OCI-LY1 (cell line): ENCODE data around the gene USP13.

Experiments
- H2AFZ ChIP-seq: fragments of 200-600 bp; sonication (generic), shearing (Covaris generic); 2 replicates; pipeline ENCODE4 v1.6.0; 2014; ENCODE audit warnings: antibody characterized with exemption, mild to moderate bottlenecking, low read length
- H3F3A ChIP-seq: fragments of 200-600 bp; sonication (generic), shearing (Covaris generic); 2 replicates; pipeline ENCODE4 v1.6.0; 2014; ENCODE audit warnings: mild to moderate bottlenecking, antibody characterized with exemption, low read length, moderate library complexity; ENCODE audit not compliant: insufficient read depth
- H3K27ac ChIP-seq: fragments of 200-600 bp; sonication (generic); 2 replicates; pipeline ENCODE4 v1.5.1; 2014; ENCODE audit warnings: low read length, mixed run types, mild to moderate bottlenecking, low read depth; ENCODE audit not compliant: poor library complexity, severe bottlenecking
- H3K27me3 ChIP-seq: fragments of 200-600 bp; sonication (generic); 2 replicates; pipeline ENCODE4 v1.6.0; 2014; ENCODE audit warnings: antibody characterized with exemption, mild to moderate bottlenecking, low read length, moderate library complexity; ENCODE audit not compliant: insufficient read depth
- H3K36me3 ChIP-seq: fragments of 200-600 bp; sonication (generic); 2 replicates; pipeline ENCODE4 v1.6.1; 2014; ENCODE audit warnings: mild to moderate bottlenecking, antibody characterized with exemption, low read length, moderate library complexity, mixed read lengths; ENCODE audit not compliant: insufficient read depth
- H3K4me1 ChIP-seq: fragments of 200-600 bp; sonication (generic); 2 replicates; pipeline ENCODE4 v1.5.1; 2014; ENCODE audit warnings: mild to moderate bottlenecking, low read length, moderate library complexity; ENCODE audit not compliant: insufficient read depth, severe bottlenecking
- H3K4me2 ChIP-seq: fragments of 200-600 bp; sonication (generic), shearing (Covaris generic); 2 replicates; pipeline ENCODE4 v1.6.1; 2014; ENCODE audit warnings: low read length
- H3K4me3 ChIP-seq: fragments of 200-600 bp; sonication (generic); 2 replicates; pipeline ENCODE4 v1.5.1; 2014; ENCODE audit warnings: low read length, low read depth, mild to moderate bottlenecking, mixed read lengths; ENCODE audit not compliant: poor library complexity, severe bottlenecking
- H3K79me2 ChIP-seq: fragments of 200-600 bp; shearing (Covaris generic); 2 replicates; pipeline ENCODE4 v1.6.1; 2016; ENCODE audit warnings: mixed run types, low read length, mixed read lengths; ENCODE audit not compliant: insufficient read depth
- H3K9ac ChIP-seq: fragments of 200-600 bp; sonication (generic), shearing (Covaris generic); 2 replicates; pipeline ENCODE4 v1.6.1; 2014; ENCODE audit warnings: mild to moderate bottlenecking, low read length, mixed read lengths
- H3K9me2 ChIP-seq: fragments of 200-600 bp; sonication (generic), shearing (Covaris generic); 2 replicates; pipeline ENCODE4 v1.6.1; 2014; ENCODE audit warnings: low read depth, mild to moderate bottlenecking, low read length, mixed read lengths
- H3K9me3 ChIP-seq: fragments of 200-600 bp; shearing (Covaris generic); 2 replicates; pipeline ENCODE4 v1.6.1; 2014; ENCODE audit warnings: low read length, mixed read lengths
- H4K20me1 ChIP-seq: fragments of 200-600 bp; sonication (generic), shearing (Covaris generic); 2 replicates; pipeline ENCODE4 v1.6.0; 2016; ENCODE audit warnings: mild to moderate bottlenecking, low read length; ENCODE audit not compliant: insufficient read depth
- EZH2 ChIP-seq: fragments of 200-600 bp; sonication (generic), shearing (Covaris generic); IDR thresholded peaks from 2 replicates; pipeline ENCODE4 v1.8.0; 2017; ENCODE audit warnings: borderline replicate concordance, mixed run types, mild to moderate bottlenecking, antibody characterized with exemption, low read length, moderate library complexity, mixed read lengths
- TF ChIP-seq, protein P1 (sequence below): fragments of 200-600 bp; sonication (generic), shearing (Covaris generic); IDR thresholded peaks from 2 replicates; pipeline ENCODE4 v1.5.1; 2017; ENCODE audit warnings: mild to moderate bottlenecking, antibody characterized with exemption, low read length, moderate library complexity, mixed read lengths

USP13 gene

GRCh38 chr3:179828738-179829137 is 175.9 kb downstream of the USP13 start:
- H3K27ac ChIP-seq, result no peak overlapping the region
- H2AFZ ChIP-seq, result no peak overlapping the region
- H3K36me3 ChIP-seq, result no peaks in the 10 kb centered on the region
- H3K4me3 ChIP-seq, result no peak overlapping the region
- no peaks in the 10 kb centered on the region for H3F3A ChIP-seq
- H3K27me3 ChIP-seq, result no peaks in the 10 kb centered on the region
- no peaks in the 10 kb centered on the region for H3K9me2 ChIP-seq
- H3K79me2 ChIP-seq, result no peaks in the 10 kb centered on the region
- TF ChIP-seq, protein P1, sequence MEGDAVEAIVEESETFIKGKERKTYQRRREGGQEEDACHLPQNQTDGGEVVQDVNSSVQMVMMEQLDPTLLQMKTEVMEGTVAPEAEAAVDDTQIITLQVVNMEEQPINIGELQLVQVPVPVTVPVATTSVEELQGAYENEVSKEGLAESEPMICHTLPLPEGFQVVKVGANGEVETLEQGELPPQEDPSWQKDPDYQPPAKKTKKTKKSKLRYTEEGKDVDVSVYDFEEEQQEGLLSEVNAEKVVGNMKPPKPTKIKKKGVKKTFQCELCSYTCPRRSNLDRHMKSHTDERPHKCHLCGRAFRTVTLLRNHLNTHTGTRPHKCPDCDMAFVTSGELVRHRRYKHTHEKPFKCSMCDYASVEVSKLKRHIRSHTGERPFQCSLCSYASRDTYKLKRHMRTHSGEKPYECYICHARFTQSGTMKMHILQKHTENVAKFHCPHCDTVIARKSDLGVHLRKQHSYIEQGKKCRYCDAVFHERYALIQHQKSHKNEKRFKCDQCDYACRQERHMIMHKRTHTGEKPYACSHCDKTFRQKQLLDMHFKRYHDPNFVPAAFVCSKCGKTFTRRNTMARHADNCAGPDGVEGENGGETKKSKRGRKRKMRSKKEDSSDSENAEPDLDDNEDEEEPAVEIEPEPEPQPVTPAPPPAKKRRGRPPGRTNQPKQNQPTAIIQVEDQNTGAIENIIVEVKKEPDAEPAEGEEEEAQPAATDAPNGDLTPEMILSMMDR, result no peak
- no peak for TF ChIP-seq EZH2
- no peak overlapping the region for H3K9ac ChIP-seq
- H4K20me1 ChIP-seq, result no peaks in the 10 kb centered on the region
- no peak overlapping the region for H3K4me2 ChIP-seq
- no peaks in the 10 kb centered on the region for H3K9me3 ChIP-seq
- no peaks in the 10 kb centered on the region for H3K4me1 ChIP-seq

DNA sequence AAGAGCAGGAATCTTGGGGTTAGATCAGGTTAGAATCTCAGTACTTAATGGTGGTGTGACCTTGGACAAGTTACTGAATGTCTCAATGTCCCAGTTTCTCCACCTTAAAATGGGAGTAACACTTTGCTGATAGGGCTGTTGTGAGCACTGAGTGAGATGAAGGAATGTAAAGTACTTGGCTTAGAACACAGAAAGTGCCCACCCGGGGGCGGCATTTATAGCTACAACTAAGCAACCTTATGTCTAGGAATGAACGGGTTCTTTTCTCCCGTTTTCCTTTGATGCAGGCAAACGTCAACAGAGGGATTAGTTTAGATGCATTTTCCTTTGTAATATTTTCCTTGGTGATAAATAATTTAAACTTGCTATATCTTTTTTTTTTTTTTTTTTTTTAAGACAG is 176.6 kb downstream of the USP13 start:
- Histone ChIP-seq H3K4me3 (no peak overlapping the region), H4K20me1 (no peaks in the 10 kb centered on the region), H3K79me2 (no peaks in the 10 kb centered on the region), H3K9ac (no peak overlapping the region), H3K9me2 (no peaks in the 10 kb centered on the region), H3K4me1 (no peaks in the 10 kb centered on the region), H2AFZ (no peak overlapping the region), H3F3A (no peaks in the 10 kb centered on the region), H3K27me3 (no peaks in the 10 kb centered on the region), H3K27ac (no peak overlapping the region), H3K36me3 (no peaks in the 10 kb centered on the region), H3K9me3 (no peaks in the 10 kb centered on the region), H3K4me2 (no peak overlapping the region)
- TF ChIP-seq, protein P1, result peak; percentile 27; the same call in 1 of the 2 replicates
- TF ChIP-seq EZH2, result no peak

DNA sequence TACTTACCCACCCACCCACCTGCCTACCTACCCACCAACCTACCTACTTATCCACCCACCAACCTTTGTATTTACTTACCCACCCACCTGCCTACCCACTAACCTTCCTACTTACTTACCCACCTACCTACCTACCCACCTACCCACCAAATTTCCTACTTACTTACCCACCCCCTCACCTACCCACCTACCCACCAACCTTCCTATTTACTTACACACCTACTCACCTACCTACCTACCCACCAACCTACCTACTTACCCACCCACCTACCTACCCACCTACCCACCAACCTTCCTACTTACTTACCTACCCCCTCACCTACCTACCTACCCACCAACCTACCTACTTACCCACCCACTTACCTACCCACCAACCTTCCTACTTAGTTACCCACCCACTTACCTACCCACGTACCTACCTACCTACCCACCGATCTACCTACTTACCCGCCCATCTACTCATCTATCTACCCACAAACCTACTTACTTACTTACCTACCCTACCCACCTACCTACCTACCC is 179.6 kb downstream of the USP13 start:
- H3K9me3 ChIP-seq, result no peaks in the 10 kb centered on the region
- no peak overlapping the region for H3K27ac ChIP-seq
- TF ChIP-seq, protein P1, result no peak
- no peak for TF ChIP-seq EZH2
- no peak overlapping the region for H3K4me3 ChIP-seq
- H3F3A ChIP-seq, result no peaks in the 10 kb centered on the region
- H3K9me2 ChIP-seq, result no peaks in the 10 kb centered on the region
- H4K20me1 ChIP-seq, result no peaks in the 10 kb centered on the region
- H3K4me1 ChIP-seq, result no peaks in the 10 kb centered on the region
- H3K9ac ChIP-seq, result no peak overlapping the region
- H2AFZ ChIP-seq, result no peak overlapping the region
- H3K27me3 ChIP-seq, result no peaks in the 10 kb centered on the region
- H3K4me2 ChIP-seq, result no peak overlapping the region
- no peaks in the 10 kb centered on the region for H3K36me3 ChIP-seq
- no peaks in the 10 kb centered on the region for H3K79me2 ChIP-seq
